ENCODE measurements around the gene ADCY7.
A peak's percentile ranks its signal among the peaks of the same experiment; 100 is the strongest.

Gene ADCY7

GRCh38 chr16:50318796-50319578 lies 52.6 kb downstream of the ADCY7 start:
- H3K27me3 ChIP-seq (ENCODE audit: insufficient read depth, low read depth, severe bottlenecking): no peaks in the 10 kb centered on the region
- H3K4me3 ChIP-seq (ENCODE audit: low read depth, low read length): no peak overlapping the region
- no peak for DNase-seq
- H3K9me3 ChIP-seq (ENCODE audit: severe bottlenecking): no peaks in the 10 kb centered on the region
- no peak for TF ChIP-seq CTCF (IDR thresholded peaks at IDR 0.05; ENCODE audit: low read depth, low read length)
- no peak overlapping the region for H3K27ac ChIP-seq
- H3K36me3 ChIP-seq: peaks cover 86% of the 10 kb centered on the region

- Histone ChIP-seq H3K4me3 (ENCODE audit: low read depth, low read length) (no peak overlapping the region), H3K27ac (no peak overlapping the region), H3K27me3 (ENCODE audit: insufficient read depth, low read depth, severe bottlenecking) (no peaks in the 10 kb centered on the region), H3K36me3 (peaks cover 86% of the 10 kb centered on the region), H3K9me3 (ENCODE audit: severe bottlenecking) (no peaks in the 10 kb centered on the region)
- no peak for DNase-seq
- no peak for TF ChIP-seq CTCF (IDR thresholded peaks at IDR 0.05; ENCODE audit: low read depth, low read length)
These were observed 54.0 kb downstream of the ADCY7 start for GRCh38 chr16:50320310-50320709.

GRCh38 chr16:50322333-50322732 lies 56.0 kb downstream of the ADCY7 start:
- H3K9me3 ChIP-seq (ENCODE audit: severe bottlenecking): no peaks in the 10 kb centered on the region
- H3K27ac ChIP-seq: no peak overlapping the region
- H3K4me3 ChIP-seq (ENCODE audit: low read depth, low read length): no peak overlapping the region
- no peaks in the 10 kb centered on the region for H3K27me3 ChIP-seq (ENCODE audit: insufficient read depth, low read depth, severe bottlenecking)
- TF ChIP-seq CTCF (IDR thresholded peaks at IDR 0.05; ENCODE audit: low read depth, low read length): no peak
- peaks cover 86% of the 10 kb centered on the region for H3K36me3 ChIP-seq
- no peak for DNase-seq

GRCh38 chr16:50323335-50324011 lies 57.1 kb downstream of the ADCY7 start:
- Histone ChIP-seq H3K27me3 (ENCODE audit: insufficient read depth, low read depth, severe bottlenecking) (no peaks in the 10 kb centered on the region), H3K27ac (peak overlapping the region; percentile 41), H3K9me3 (ENCODE audit: severe bottlenecking) (no peaks in the 10 kb centered on the region), H3K4me3 (ENCODE audit: low read depth, low read length) (no peak overlapping the region), H3K36me3 (peaks cover 87% of the 10 kb centered on the region)
- TF ChIP-seq CTCF (IDR thresholded peaks at IDR 0.05; ENCODE audit: low read depth, low read length): 0 out of 2 replicates have a peak, but pooled peaks have one; percentile 19
- DNase-seq: peak; percentile 79

- no peaks in the 10 kb centered on the region for H3K9me3 ChIP-seq (ENCODE audit: severe bottlenecking)
- H3K4me3 ChIP-seq (ENCODE audit: low read depth, low read length): no peak overlapping the region
- DNase-seq: no peak
- no peaks in the 10 kb centered on the region for H3K27me3 ChIP-seq (ENCODE audit: insufficient read depth, low read depth, severe bottlenecking)
- peaks cover 87% of the 10 kb centered on the region for H3K36me3 ChIP-seq
- H3K27ac ChIP-seq: peak overlapping the region; percentile 41; the same call in 1 of the 2 replicates
- TF ChIP-seq CTCF (IDR thresholded peaks at IDR 0.05; ENCODE audit: low read depth, low read length): no peak
These were observed 58.0 kb downstream of the ADCY7 start for GRCh38 chr16:50324345-50324744.

Data from WERI-Rb-1 (cell line).